H1 (cell line): ENCODE data around the gene RBBP8. TPM values are rescaled to one million over a fixed set of nuclear protein-coding genes. Genes with fewer than 3 reads are reported as not detected.
A peak's percentile ranks its signal among the peaks of the same experiment; 100 is the strongest.

Source experiments
- CTCF ChIA-PET: fragments of 300-600 bp; sonication (Branson Sonifier 250); formaldehyde crosslinking; loops from one replicate; lab custom pipeline; 2021; ENCODE audit not compliant: partially characterized antibody; lab: Charles Lee
- POLR2A ChIA-PET: fragments of 300-600 bp; sonication (Branson Sonifier 250); formaldehyde crosslinking; loops from one replicate; lab custom pipeline; 2021; ENCODE audit warnings: inconsistent platforms; ENCODE audit not compliant: partially characterized antibody; lab: Charles Lee
- DNase-seq, 2 experiments: peaks; one replicate each; pipeline versions ENCODE4 v3.0.0 to v3.0.0-alpha.2; 2010 to 2022; ENCODE audit warnings: low spot score in 2 of 2, low read depth in 1 of 2, mixed read lengths in 1 of 2
- FAIRE-seq: peaks from 2 replicates; lab custom pipeline; 2011; peaks lifted over from hg19 to GRCh38; lab: Jason Lieb, UNC
- H2AFZ ChIP-seq: 2 replicates; pipeline ENCODE4 v1.8.1; 2012; ENCODE audit warnings: low read length, inconsistent platforms
- H2AK5ac ChIP-seq: 2 replicates; pipeline ENCODE4 v1.6.1; 2013; ENCODE audit warnings: low read depth, low read length
- H2BK120ac ChIP-seq: replicated peaks from 2 replicates; pipeline ENCODE3; 2013; ENCODE audit warnings: low read depth, low read length, inconsistent platforms
- H2BK12ac ChIP-seq: 2 replicates; pipeline ENCODE4 v1.6.1; 2013; ENCODE audit warnings: low read depth, low read length
- H2BK15ac ChIP-seq: 2 replicates; pipeline ENCODE4 v1.6.1; 2013; ENCODE audit warnings: low read length
- H2BK20ac ChIP-seq: 2 replicates; pipeline ENCODE4 v1.6.1; 2013; ENCODE audit warnings: low read length
- H2BK5ac ChIP-seq: 2 replicates; pipeline ENCODE4 v1.6.1; 2013; ENCODE audit warnings: low read depth, low read length
- H3K14ac ChIP-seq: 2 replicates; pipeline ENCODE4 v1.6.1; 2013; ENCODE audit warnings: inconsistent platforms; ENCODE audit not compliant: insufficient read length
- H3K18ac ChIP-seq: 2 replicates; pipeline ENCODE4 v1.6.1; 2013; ENCODE audit warnings: low read length; ENCODE audit errors: extremely low read depth
- H3K23ac ChIP-seq: 2 replicates; pipeline ENCODE4 v1.6.1; 2013; ENCODE audit warnings: inconsistent platforms; ENCODE audit not compliant: insufficient read length
- H3K23me2 ChIP-seq: 2 replicates; pipeline ENCODE4 v1.6.1; 2013; ENCODE audit warnings: low read depth, low read length
- H3K27ac ChIP-seq: 2 replicates; pipeline ENCODE4 v1.6.1; 2011; ENCODE audit warnings: low read depth, low read length, inconsistent platforms
- H3K27me3 ChIP-seq, 4 experiments: replicated peaks in 1 of 4; 1 replicate in 1 of 4; 2 replicates in 3 of 4; pipeline versions ENCODE4 v1.6.1 to v1.8.1; 2011 to 2013; ENCODE audit warnings: low read length in 3 of 4, mild to moderate bottlenecking in 3 of 4, inconsistent platforms in 2 of 4, mixed read lengths in 2 of 4, moderate library complexity in 1 of 4; ENCODE audit not compliant: control insufficient read depth in 3 of 4, insufficient read depth in 3 of 4; ENCODE audit errors: extremely low read depth in 1 of 4
- H3K36me3 ChIP-seq, 4 experiments: 2 replicates each; pipeline versions ENCODE4 v1.6.1 to v1.8.1; 2011 to 2013; ENCODE audit warnings: mild to moderate bottlenecking in 4 of 4, low read length in 3 of 4, moderate library complexity in 2 of 4, control low read depth in 1 of 4, inconsistent platforms in 1 of 4; ENCODE audit not compliant: insufficient read depth in 4 of 4, control insufficient read depth in 2 of 4
- H3K4ac ChIP-seq: replicated peaks from 2 replicates; pipeline ENCODE3; 2013; ENCODE audit warnings: low read length, low read depth, mixed read lengths, inconsistent platforms; ENCODE audit not compliant: insufficient read length
- H3K4me1 ChIP-seq, 4 experiments: replicated peaks in 1 of 4; 1 replicate in 1 of 4; 2 replicates in 3 of 4; pipeline versions ENCODE4 v1.6.1 to v1.8.1; 2011 to 2013; ENCODE audit warnings: low read length in 3 of 4, inconsistent platforms in 2 of 4, mixed read lengths in 1 of 4; ENCODE audit not compliant: insufficient read depth in 4 of 4, control insufficient read depth in 3 of 4
- H3K4me2 ChIP-seq, 2 experiments: 2 replicates each; pipeline versions ENCODE4 v1.6.1 to v1.8.1; 2011 to 2013; ENCODE audit warnings: low read depth in 2 of 2, low read length in 2 of 2, control low read depth in 1 of 2, inconsistent platforms in 1 of 2, mild to moderate bottlenecking in 1 of 2; ENCODE audit not compliant: insufficient read depth in 1 of 2
- H3K4me3 ChIP-seq, 4 experiments: fragments of 200-600, 300-600 bp in 1 of 4; sonication (generic), shearing (Covaris generic), sonication (Bioruptor Twin) in 1 of 4; 2 replicates each; pipeline versions ENCODE4 v1.5.1 to v1.8.1; 2011 to 2016; ENCODE audit warnings: low read length in 4 of 4, low read depth in 3 of 4, control low read depth in 2 of 4, inconsistent platforms in 2 of 4, mild to moderate bottlenecking in 2 of 4, mixed read lengths in 1 of 4, moderate library complexity in 1 of 4; ENCODE audit not compliant: insufficient read depth in 2 of 4; ENCODE audit errors: extremely low read depth in 1 of 4
- H3K56ac ChIP-seq: replicated peaks from 2 replicates; pipeline ENCODE3; 2013; ENCODE audit warnings: low read depth, mild to moderate bottlenecking, mixed read lengths, low read length, inconsistent platforms; ENCODE audit not compliant: insufficient read length
- H3K79me1 ChIP-seq: 2 replicates; pipeline ENCODE4 v1.6.1; 2013; ENCODE audit warnings: low read depth, low read length, control low read depth
- H3K79me2 ChIP-seq, 2 experiments: 2 replicates each; pipeline versions ENCODE4 v1.6.1 to v1.8.1; 2012 to 2013; ENCODE audit warnings: low read length in 2 of 2, mild to moderate bottlenecking in 2 of 2, inconsistent platforms in 1 of 2; ENCODE audit not compliant: insufficient read depth in 2 of 2, control insufficient read depth in 1 of 2
- H3K9ac ChIP-seq, 4 experiments: replicated peaks in 1 of 4; 1 replicate in 1 of 4; 2 replicates in 3 of 4; pipeline versions ENCODE4 v1.6.1 to v1.8.1; 2011 to 2013; ENCODE audit warnings: low read depth in 3 of 4, low read length in 3 of 4, control low read depth in 2 of 4, mild to moderate bottlenecking in 2 of 4, moderate library complexity in 2 of 4, inconsistent platforms in 1 of 4; ENCODE audit errors: extremely low read depth in 1 of 4
- H3K9me3 ChIP-seq, 2 experiments: 2 replicates each; pipeline versions ENCODE4 v1.6.1 to v1.8.1; 2012 to 2013; ENCODE audit warnings: mild to moderate bottlenecking in 2 of 2, moderate library complexity in 2 of 2, control low read depth in 1 of 2, inconsistent platforms in 1 of 2, low read depth in 1 of 2, low read length in 1 of 2, mixed read lengths in 1 of 2; ENCODE audit not compliant: insufficient read depth in 2 of 2
- H4K20me1 ChIP-seq, 2 experiments: replicated peaks in 1 of 2; 2 replicates each; pipeline versions ENCODE3 to v1.8.1; 2011 to 2013; ENCODE audit warnings: inconsistent platforms in 2 of 2, low read length in 2 of 2, mild to moderate bottlenecking in 1 of 2; ENCODE audit not compliant: insufficient read depth in 2 of 2, control insufficient read depth in 1 of 2
- H4K5ac ChIP-seq: 2 replicates; pipeline ENCODE4 v1.6.1; 2013; ENCODE audit warnings: low read length, low read depth, mixed read lengths, inconsistent platforms; ENCODE audit not compliant: insufficient read length
- H4K8ac ChIP-seq: 2 replicates; pipeline ENCODE4 v1.8.0; 2013; ENCODE audit warnings: mild to moderate bottlenecking, moderate library complexity, low read length, inconsistent platforms; ENCODE audit not compliant: insufficient read depth; ENCODE audit errors: extremely low read depth
- H4K91ac ChIP-seq: replicated peaks from 2 replicates; pipeline ENCODE3; 2013; ENCODE audit warnings: low read length, mixed read lengths, inconsistent platforms; ENCODE audit not compliant: insufficient read length
- CTCF ChIP-seq, 3 experiments: IDR thresholded peaks; 1 replicate in 2 of 3; 2 replicates in 1 of 3; pipeline versions ENCODE4 v1.5.1 to v1.6.1; 2011; ENCODE audit warnings: low read length in 3 of 3, mild to moderate bottlenecking in 3 of 3, inconsistent platforms in 2 of 3, low read depth in 1 of 3, moderate library complexity in 1 of 3; ENCODE audit not compliant: insufficient read depth in 1 of 3; ENCODE audit errors: control extremely low read depth in 1 of 3
- FOSL1 ChIP-seq: IDR thresholded peaks from 2 replicates; pipeline ENCODE4 v1.6.1; 2011; ENCODE audit warnings: mild to moderate bottlenecking, low read depth, low read length, moderate library complexity; ENCODE audit not compliant: insufficient read depth
- JUND ChIP-seq: IDR thresholded peaks from 2 replicates; pipeline ENCODE4 v1.6.1; 2011; ENCODE audit warnings: mild to moderate bottlenecking, improper control_type of control experiment, low read length
- WGBS, 2 experiments: shearing (Covaris generic) in 1 of 2; methylation state at CpG; one replicate each; pipeline versions ENCODE4 v1.1.6 to v1.1.7; 2013 to 2015; ENCODE audit warnings: low lambda C conversion rate in 2 of 2, mixed read lengths in 2 of 2, inconsistent platforms in 1 of 2, low coverage in 1 of 2, missing lambda C conversion rate in 1 of 2; ENCODE audit not compliant: insufficient replicate concordance in 2 of 2, insufficient coverage in 1 of 2, insufficient read length in 1 of 2; ENCODE audit errors: extremely low coverage in 1 of 2, missing lambda C conversion rate in 1 of 2; 5-methylcytosine and 5-hydroxymethylcytosine counted together
- polyA plus RNA-seq, 7 experiments: library from polyadenylated mRNA; depleted of rRNA in 3 of 7; stranded (reverse) in 5 of 7; unstranded in 2 of 7; fragments of >200 nt in 5 of 7; fragments of 200-250 nt in 2 of 7; gene quantifications; 1 replicate in 5 of 7; 2 replicates in 1 of 7; 4 replicates in 1 of 7; pipeline versions ENCODE4 v1.2.1 to v1.2.3, GENCODE V29; 2011 to 2013; ENCODE audit warnings: missing spikeins in 2 of 7, mixed read lengths in 2 of 7
- total RNA-seq: library from RNA; stranded (reverse); fragmentation: NEBNext Ultra II Directional; extraction: Animal tissue kit (Norgen Biotek cat#: 25700); gene quantifications from 2 replicates; pipeline ENCODE4 v1.2.1, GENCODE V29; 2021

Gene RBBP8
- total and polyA plus RNA-seq, 2 of the 8 experiments (the other 6 are each of a cell fraction or from before 2014, with no cell fraction given): 16.1 to 65.8 TPM

GRCh38 chr18:23037646-23038045, 104.5 kb downstream of the RBBP8 start:
- no peak overlapping the region for H3K4me3 ChIP-seq
- no peak overlapping the region for H2AK5ac ChIP-seq
- no peak overlapping the region for H3K56ac ChIP-seq
- H3K79me1 ChIP-seq: no peaks in the 10 kb centered on the region
- no peaks in the 10 kb centered on the region for H3K9me3 ChIP-seq
- H2BK5ac ChIP-seq: no peak overlapping the region
- FAIRE-seq (peak; percentile 13), DNase-seq (no peak)
- H3K27me3 ChIP-seq: no peaks in the 10 kb centered on the region
- H4K91ac ChIP-seq: peak overlapping the region; percentile 25
- H2BK15ac ChIP-seq: no peak overlapping the region
- no peak overlapping the region for H2BK120ac ChIP-seq
- no peaks in the 10 kb centered on the region for H3K23me2 ChIP-seq
- no peaks in the 10 kb centered on the region for H3K79me2 ChIP-seq
- no peak overlapping the region for H2AFZ ChIP-seq
- no peak overlapping the region for H3K14ac ChIP-seq
- ChIA-PET CTCF (interaction anchor here (0.6 to 1.7 kb wide), 2 partner anchors 16 to 28 kb away, joined by 3 to 6 read pairs; no protein-coding TSS in a partner anchor), POLR2A (no interaction called here)
- peak overlapping the region; percentile 51; the same call in 1 of the 2 replicates for H2BK12ac ChIP-seq
- H3K9ac ChIP-seq: no peak overlapping the region
- H3K4me1 ChIP-seq: peaks cover 0 to 10% (median under 1%) of the 10 kb centered on the region in 4 experiments; a peak in 1 of 7 replicates
- no peak overlapping the region for H3K27ac ChIP-seq
- no peak overlapping the region for H3K4ac ChIP-seq
- TF ChIP-seq CTCF (IDR thresholded peaks at IDR 0.05; ENCODE audit: control extremely low read depth in 1 of 3, insufficient read depth in 1 of 3, low read depth in 1 of 3, low read length in 3 of 3): peak in 1 of 3 experiments; percentile 4; a peak in 1 of 4 replicates
- 0 out of 2 replicates have a peak, but pooled peaks have one; percentile 11 for TF ChIP-seq JUND
- TF ChIP-seq FOSL1: no peak
- WGBS, 2 experiments: 92% methylated on average over 2 of the region's 2 CpGs; no CpG with 5 or more reads in 1 of the 2 experiments
- no peak overlapping the region for H3K18ac ChIP-seq
- H2BK20ac ChIP-seq: peak overlapping the region; percentile 67; the same call in 1 of the 2 replicates
- H4K20me1 ChIP-seq: no peaks in the 10 kb centered on the region
- no peaks in the 10 kb centered on the region for H3K36me3 ChIP-seq
- H3K4me2 ChIP-seq: peak overlapping the region in 1 of 2 experiments; percentile 45; a peak in 1 of 4 replicates
- H4K8ac ChIP-seq: no peak overlapping the region
- no peak overlapping the region for H3K23ac ChIP-seq
- no peak overlapping the region for H4K5ac ChIP-seq
